TTC549 (cell line): Measurements from ENCODE around the gene USP9X.
"Not testable (repeated sequence)": the region's sequence is repeated elsewhere in the genome, so short reads cannot be mapped to it uniquely, and the experiment has no call there.

Experiments
- FAIRE-seq: peaks from 2 replicates; lab custom pipeline; 2012; peaks lifted over from hg19 to GRCh38; lab: Jason Lieb, UNC

Gene USP9X

GRCh38 chrX:41127477-41128192 is 42.4 kb downstream of the USP9X start:
- FAIRE-seq = no peak

GRCh38 chrX:41128955-41129354 is 43.7 kb downstream of the USP9X start:
- no peak for FAIRE-seq

- no peak for FAIRE-seq
These were observed 46.5 kb downstream of the USP9X start for GRCh38 chrX:41131766-41132165.

GRCh38 chrX:41133551-41133950 is 48.3 kb downstream of the USP9X start:
- no peak for FAIRE-seq

- FAIRE-seq = peak; percentile 80
These were observed 52.3 kb downstream of the USP9X start for GRCh38 chrX:41137589-41137988.

GRCh38 chrX:41142130-41142910 is 57.1 kb downstream of the USP9X start:
- no peak for FAIRE-seq

- no peak for FAIRE-seq
These were observed 59.6 kb downstream of the USP9X start for GRCh38 chrX:41144873-41145272.

GRCh38 chrX:41145920-41146608 is 60.8 kb downstream of the USP9X start:
- no peak for FAIRE-seq

- FAIRE-seq = no peak
These were observed 63.3 kb downstream of the USP9X start for GRCh38 chrX:41148553-41148952.

GRCh38 chrX:41150043-41150442 is 64.8 kb downstream of the USP9X start:
- no peak for FAIRE-seq

GRCh38 chrX:41151726-41152125 is 66.5 kb downstream of the USP9X start:
- FAIRE-seq = not testable (repeated sequence)

- FAIRE-seq = no peak
These were observed 67.0 kb downstream of the USP9X start for GRCh38 chrX:41152221-41152620.

GRCh38 chrX:41153448-41153847 is 68.2 kb downstream of the USP9X start:
- no peak for FAIRE-seq

GRCh38 chrX:41153957-41154356 is 68.7 kb downstream of the USP9X start:
- FAIRE-seq = no peak

GRCh38 chrX:41164449-41164848 is 79.2 kb downstream of the USP9X start:
- no peak for FAIRE-seq

- FAIRE-seq = no peak
These were observed 82.6 kb downstream of the USP9X start for GRCh38 chrX:41167888-41168287.

- FAIRE-seq = no peak
These were observed 91.0 kb downstream of the USP9X start for GRCh38 chrX:41176263-41176662.

GRCh38 chrX:41177297-41177696 is 92.1 kb downstream of the USP9X start:
- no peak for FAIRE-seq

- no peak for FAIRE-seq
These were observed 93.0 kb downstream of the USP9X start for GRCh38 chrX:41178201-41178600.

- peak; percentile 93 for FAIRE-seq
These were observed 95.1 kb downstream of the USP9X start for GRCh38 chrX:41180194-41180908.

GRCh38 chrX:41184312-41184711 is 99.1 kb downstream of the USP9X start:
- no peak for FAIRE-seq

- not testable (repeated sequence) for FAIRE-seq
These were observed 101.7 kb downstream of the USP9X start for GRCh38 chrX:41186946-41187345.
